Glutamatergic neuron (in vitro differentiated cells): ENCODE measurements around the gene NR3C2. TPM values are rescaled to one million over a fixed set of nuclear protein-coding genes. Genes with fewer than 3 reads are reported as not detected.

Experiments
- DNase-seq: peaks from one replicate; pipeline ENCODE4 v3.0.0; 2022
- H3K27ac Mint-ChIP-seq: one replicate; pipeline ENCODE4 v1.8.0; 2020; ENCODE audit warnings: mild to moderate bottlenecking, mixed read lengths, inconsistent platforms; ENCODE audit not compliant: unreplicated experiment
- H3K27me3 Mint-ChIP-seq: one replicate; pipeline ENCODE4 v1.8.0; 2020; ENCODE audit warnings: mild to moderate bottlenecking, moderate library complexity, mixed read lengths, inconsistent platforms; ENCODE audit not compliant: unreplicated experiment
- H3K36me3 Mint-ChIP-seq: one replicate; pipeline ENCODE4 v1.8.0; 2020; ENCODE audit warnings: mild to moderate bottlenecking, mixed read lengths, inconsistent platforms; ENCODE audit not compliant: unreplicated experiment
- H3K4me1 Mint-ChIP-seq: one replicate; pipeline ENCODE4 v1.8.0; 2020; ENCODE audit warnings: mild to moderate bottlenecking, low read depth, mixed read lengths, inconsistent platforms; ENCODE audit not compliant: unreplicated experiment
- H3K4me3 Mint-ChIP-seq: one replicate; pipeline ENCODE4 v1.8.0; 2020; ENCODE audit warnings: mild to moderate bottlenecking, mixed read lengths, inconsistent platforms; ENCODE audit not compliant: unreplicated experiment
- H3K9me3 Mint-ChIP-seq: one replicate; pipeline ENCODE4 v1.8.0; 2020; ENCODE audit warnings: mild to moderate bottlenecking, moderate library complexity, mixed read lengths, inconsistent platforms; ENCODE audit not compliant: unreplicated experiment
- total RNA-seq: library from RNA; stranded (reverse); fragmentation: NEBNext Ultra II Directional; extraction: Animal tissue kit (Norgen Biotek cat#: 25700); gene quantifications from one replicate; pipeline ENCODE4 v1.2.1, GENCODE V29; 2021; ENCODE audit not compliant: unreplicated experiment
- TF ChIP-seq, protein P1 (sequence below): fragments of 200-600 bp; sonication (generic); IDR thresholded peaks from one replicate; pipeline ENCODE4 v1.5.0; 2021; ENCODE audit not compliant: partially characterized antibody, unreplicated experiment

Gene NR3C2
- total RNA-seq, 1 donor from 2014 or later = 0.29 TPM

DNA sequence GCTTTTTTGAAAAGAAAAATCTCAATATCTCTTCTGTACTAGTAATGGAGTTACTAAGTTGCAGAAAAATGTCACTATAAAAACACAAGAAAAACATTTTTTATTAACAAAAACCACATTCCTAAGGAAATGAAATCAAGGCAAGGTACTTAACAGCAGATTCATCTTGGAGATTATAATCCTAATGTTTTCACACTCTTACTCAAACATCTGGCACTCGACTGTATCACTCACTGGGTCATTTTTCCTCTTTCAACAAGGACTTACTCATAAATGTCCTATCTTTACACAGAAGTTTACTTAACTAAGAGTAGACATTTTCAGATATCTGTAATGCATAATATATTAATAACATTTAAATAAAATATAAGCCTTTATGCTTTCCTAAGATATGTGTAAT is 216.6 kb downstream of the NR3C2 start:
- TF ChIP-seq, protein P1, sequence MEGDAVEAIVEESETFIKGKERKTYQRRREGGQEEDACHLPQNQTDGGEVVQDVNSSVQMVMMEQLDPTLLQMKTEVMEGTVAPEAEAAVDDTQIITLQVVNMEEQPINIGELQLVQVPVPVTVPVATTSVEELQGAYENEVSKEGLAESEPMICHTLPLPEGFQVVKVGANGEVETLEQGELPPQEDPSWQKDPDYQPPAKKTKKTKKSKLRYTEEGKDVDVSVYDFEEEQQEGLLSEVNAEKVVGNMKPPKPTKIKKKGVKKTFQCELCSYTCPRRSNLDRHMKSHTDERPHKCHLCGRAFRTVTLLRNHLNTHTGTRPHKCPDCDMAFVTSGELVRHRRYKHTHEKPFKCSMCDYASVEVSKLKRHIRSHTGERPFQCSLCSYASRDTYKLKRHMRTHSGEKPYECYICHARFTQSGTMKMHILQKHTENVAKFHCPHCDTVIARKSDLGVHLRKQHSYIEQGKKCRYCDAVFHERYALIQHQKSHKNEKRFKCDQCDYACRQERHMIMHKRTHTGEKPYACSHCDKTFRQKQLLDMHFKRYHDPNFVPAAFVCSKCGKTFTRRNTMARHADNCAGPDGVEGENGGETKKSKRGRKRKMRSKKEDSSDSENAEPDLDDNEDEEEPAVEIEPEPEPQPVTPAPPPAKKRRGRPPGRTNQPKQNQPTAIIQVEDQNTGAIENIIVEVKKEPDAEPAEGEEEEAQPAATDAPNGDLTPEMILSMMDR = no peak
- Mint-ChIP-seq H3K9me3 (no peaks in the 10 kb centered on the region), H3K4me1 (no peaks in the 10 kb centered on the region), H3K36me3 (no peaks in the 10 kb centered on the region), H3K27ac (no peak overlapping the region), H3K27me3 (no peaks in the 10 kb centered on the region), H3K4me3 (no peak overlapping the region)
- no peak for DNase-seq

GRCh38 chr4:148224476-148224875 is 217.7 kb downstream of the NR3C2 start:
- no peaks in the 10 kb centered on the region for H3K36me3 Mint-ChIP-seq
- H3K4me3 Mint-ChIP-seq = no peak overlapping the region
- no peaks in the 10 kb centered on the region for H3K9me3 Mint-ChIP-seq
- no peak overlapping the region for H3K27ac Mint-ChIP-seq
- TF ChIP-seq, protein P1 = no peak
- DNase-seq = no peak
- H3K4me1 Mint-ChIP-seq = no peaks in the 10 kb centered on the region
- H3K27me3 Mint-ChIP-seq = no peaks in the 10 kb centered on the region

GRCh38 chr4:148222991-148223660 is 219.1 kb downstream of the NR3C2 start:
- Mint-ChIP-seq H3K36me3 (no peaks in the 10 kb centered on the region), H3K4me1 (no peaks in the 10 kb centered on the region), H3K27ac (no peak overlapping the region), H3K27me3 (no peaks in the 10 kb centered on the region), H3K4me3 (no peak overlapping the region), H3K9me3 (no peaks in the 10 kb centered on the region)
- DNase-seq = no peak
- TF ChIP-seq, protein P1 = no peak

GRCh38 chr4:148216866-148217814 is 225.1 kb downstream of the NR3C2 start:
- Mint-ChIP-seq H3K4me3 (no peak overlapping the region), H3K4me1 (no peaks in the 10 kb centered on the region), H3K9me3 (no peaks in the 10 kb centered on the region), H3K27ac (no peak overlapping the region), H3K36me3 (no peaks in the 10 kb centered on the region), H3K27me3 (no peaks in the 10 kb centered on the region)
- TF ChIP-seq, protein P1 = no peak
- DNase-seq = no peak

GRCh38 chr4:148216321-148216720 is 225.9 kb downstream of the NR3C2 start:
- H3K9me3 Mint-ChIP-seq = no peaks in the 10 kb centered on the region
- no peak overlapping the region for H3K4me3 Mint-ChIP-seq
- no peaks in the 10 kb centered on the region for H3K36me3 Mint-ChIP-seq
- peaks cover 4% of the 10 kb centered on the region for H3K27me3 Mint-ChIP-seq
- TF ChIP-seq, protein P1 = no peak
- no peak for DNase-seq
- no peaks in the 10 kb centered on the region for H3K4me1 Mint-ChIP-seq
- H3K27ac Mint-ChIP-seq = no peak overlapping the region
